GM20000 (cell line): Measurements from ENCODE around the gene OSBPL2.
A peak's percentile ranks its signal among the peaks of the same experiment; 100 is the strongest.

Experiments
- DNase-seq: peaks from one replicate; pipeline ENCODE4 v3.0.0; 2012; ENCODE audit warnings: low spot score
- CTCF ChIP-seq: IDR thresholded peaks from 2 replicates; pipeline ENCODE4 v1.5.1; 2012; ENCODE audit warnings: mild to moderate bottlenecking, control low read depth; ENCODE audit errors: extremely low read depth, missing control alignments

OSBPL2 gene

GRCh38 chr20:62318400-62319345, 80.4 kb downstream of the OSBPL2 start:
- DNase-seq = no peak
- no peak for TF ChIP-seq CTCF

- TF ChIP-seq CTCF = no peak
- no peak for DNase-seq
Observed at GRCh38 chr20:62319346-62319909, 81.1 kb downstream of the OSBPL2 start.

- TF ChIP-seq CTCF = no peak
- no peak for DNase-seq
Observed at GRCh38 chr20:62320581-62321354, 82.4 kb downstream of the OSBPL2 start.

GRCh38 chr20:62321521-62321948, 83.2 kb downstream of the OSBPL2 start:
- TF ChIP-seq CTCF = no peak
- peak; percentile 75 for DNase-seq

GRCh38 chr20:62321975-62322374, 83.7 kb downstream of the OSBPL2 start:
- no peak for TF ChIP-seq CTCF
- DNase-seq = no peak

- no peak for DNase-seq
- TF ChIP-seq CTCF = no peak
Observed at GRCh38 chr20:62322492-62323041, 84.2 kb downstream of the OSBPL2 start.
